SKM-1 (cell line): ENCODE results near the gene ICA1.

Experiments used
- DNase-seq: peaks from one replicate; lab custom pipeline; 2025; ENCODE audit not compliant: unreplicated experiment; lab: John Stamatoyannopoulos, UW

The ICA1 gene

DNA sequence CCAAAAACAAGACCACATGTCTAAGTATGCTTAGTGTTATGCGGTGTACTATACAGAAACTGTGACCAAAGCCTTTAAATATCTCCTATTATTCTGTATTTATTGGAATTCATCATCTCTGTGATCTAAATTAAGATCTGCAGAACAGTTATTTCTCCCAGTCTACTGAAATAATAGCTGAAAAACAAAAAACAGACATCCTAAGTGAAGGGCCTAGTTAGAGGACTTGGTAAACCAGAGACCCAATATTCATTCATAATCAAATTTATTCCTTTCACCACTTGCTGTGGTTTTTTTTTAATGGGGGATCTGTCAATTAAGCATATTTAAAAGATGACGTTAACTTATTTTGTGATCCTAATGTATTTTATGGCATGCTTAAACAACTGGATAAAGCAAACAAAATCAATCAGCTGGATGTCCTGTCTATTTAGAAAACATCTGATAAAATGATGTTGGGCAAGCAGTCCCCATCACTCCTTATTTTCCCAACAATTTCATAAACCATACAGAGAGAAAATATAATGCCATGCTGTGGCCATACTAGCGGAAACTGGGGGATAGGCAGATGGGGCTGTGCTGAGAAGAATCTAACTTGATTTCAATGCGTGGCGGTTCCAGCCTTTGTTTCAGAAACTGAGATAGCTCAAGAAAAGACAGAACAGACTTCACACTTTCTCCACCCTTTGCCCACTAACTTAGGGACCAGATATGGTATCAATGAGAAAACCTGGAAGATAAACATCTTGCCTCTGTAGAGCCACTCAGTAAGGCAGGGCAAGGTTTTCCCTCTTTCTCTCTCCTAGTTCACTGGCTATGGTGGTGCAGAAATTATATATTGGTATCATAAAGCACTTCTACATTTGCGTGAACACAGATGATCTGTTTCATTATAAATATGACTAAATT lies 32.9 kb downstream of the ICA1 start:
- no peak for DNase-seq

DNA sequence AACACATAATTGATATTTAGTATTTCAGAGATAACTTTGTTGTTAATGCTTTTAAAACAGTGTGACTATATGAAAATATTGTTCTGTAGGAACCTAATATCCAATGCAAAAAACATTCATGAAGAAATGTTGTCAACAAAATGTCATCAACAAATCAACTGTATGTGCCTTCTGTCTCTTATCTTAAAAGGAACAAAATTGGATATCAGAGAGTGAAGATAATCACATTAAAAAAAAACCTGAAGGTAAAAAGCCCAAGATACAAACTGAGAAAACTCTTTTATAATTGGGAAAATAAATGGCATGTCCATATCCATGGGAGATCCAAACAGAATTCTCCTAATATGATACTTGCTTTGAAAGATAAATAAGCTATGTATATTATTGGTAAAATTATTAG lies 33.9 kb downstream of the ICA1 start:
- no peak for DNase-seq

DNA sequence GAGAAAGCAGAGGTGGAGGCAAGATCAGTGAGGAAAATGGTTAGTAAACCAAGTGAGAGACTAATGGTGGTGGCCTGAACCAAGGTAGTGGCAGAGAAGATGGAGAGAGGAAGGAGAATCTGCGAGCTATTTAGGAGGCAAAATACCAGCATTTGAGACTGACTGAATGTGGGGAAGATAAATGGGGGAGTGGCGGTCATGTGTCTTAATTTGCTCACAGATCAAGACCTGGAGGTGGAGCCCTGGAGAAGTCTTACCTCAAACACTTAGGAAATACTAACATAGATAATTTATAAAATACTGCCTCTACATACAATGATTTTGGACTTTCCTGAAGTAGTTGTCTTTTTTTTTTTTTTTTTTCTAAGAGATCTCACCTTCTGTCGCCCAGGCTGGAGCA lies 34.7 kb downstream of the ICA1 start:
- no peak for DNase-seq

DNA sequence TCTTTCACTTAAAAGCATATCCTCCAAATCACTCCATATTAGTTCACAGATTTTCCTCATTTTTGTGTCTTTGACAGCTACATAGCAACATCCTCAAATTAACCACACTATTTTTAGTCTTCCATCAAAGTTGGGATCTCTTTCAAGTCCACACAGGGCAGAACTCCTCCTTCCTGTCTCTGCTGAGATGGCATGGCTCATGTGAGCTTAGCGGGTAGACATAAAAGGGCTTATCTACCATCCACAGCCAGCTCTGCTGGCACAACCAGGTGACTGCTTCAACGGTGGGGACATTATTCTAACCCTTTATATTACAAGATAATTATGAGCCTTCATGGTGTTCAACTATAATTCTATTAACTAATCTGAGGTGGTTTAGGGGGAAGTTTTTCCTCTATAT lies 35.5 kb downstream of the ICA1 start:
- no peak for DNase-seq

DNA sequence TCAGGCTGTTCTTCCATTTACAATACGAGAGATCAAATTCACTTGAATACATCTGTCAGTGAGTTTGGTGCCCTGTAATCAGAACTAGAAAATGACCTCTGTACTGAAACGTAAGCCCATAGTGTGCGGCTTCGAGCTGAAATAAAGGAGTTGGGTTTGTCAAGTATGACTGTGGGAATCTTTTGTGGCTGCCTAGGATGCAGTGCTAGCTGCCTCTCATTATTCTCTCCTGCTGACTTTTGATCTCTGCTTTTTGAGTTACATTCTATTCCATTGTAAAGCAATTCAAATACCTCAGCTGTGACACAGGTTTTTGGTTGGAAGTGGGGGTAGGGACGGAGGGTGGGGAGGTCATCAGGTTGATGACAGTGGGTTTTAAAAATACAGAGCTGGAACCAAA lies 40.4 kb downstream of the ICA1 start:
- no peak for DNase-seq

DNA sequence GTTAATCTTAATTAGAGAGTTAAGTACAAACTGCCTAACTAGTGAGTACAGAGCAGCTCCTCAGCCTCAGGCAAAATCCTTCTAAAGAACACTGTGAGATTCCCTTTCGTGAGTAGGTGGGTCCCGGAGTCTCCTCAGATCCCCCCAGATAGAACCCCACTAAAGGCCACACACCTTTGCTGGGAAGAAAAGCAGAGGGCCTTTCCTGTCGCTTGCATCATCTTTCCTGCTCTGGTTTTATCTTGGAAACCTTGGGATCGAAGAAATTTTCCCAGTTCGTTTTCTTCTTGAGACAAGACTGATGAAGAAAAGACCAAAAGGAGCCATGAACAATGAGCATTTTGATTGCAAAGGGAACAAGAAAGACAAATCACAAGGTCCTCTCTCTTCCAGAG lies 40.9 kb downstream of the ICA1 start:
- DNase-seq = no peak

DNA sequence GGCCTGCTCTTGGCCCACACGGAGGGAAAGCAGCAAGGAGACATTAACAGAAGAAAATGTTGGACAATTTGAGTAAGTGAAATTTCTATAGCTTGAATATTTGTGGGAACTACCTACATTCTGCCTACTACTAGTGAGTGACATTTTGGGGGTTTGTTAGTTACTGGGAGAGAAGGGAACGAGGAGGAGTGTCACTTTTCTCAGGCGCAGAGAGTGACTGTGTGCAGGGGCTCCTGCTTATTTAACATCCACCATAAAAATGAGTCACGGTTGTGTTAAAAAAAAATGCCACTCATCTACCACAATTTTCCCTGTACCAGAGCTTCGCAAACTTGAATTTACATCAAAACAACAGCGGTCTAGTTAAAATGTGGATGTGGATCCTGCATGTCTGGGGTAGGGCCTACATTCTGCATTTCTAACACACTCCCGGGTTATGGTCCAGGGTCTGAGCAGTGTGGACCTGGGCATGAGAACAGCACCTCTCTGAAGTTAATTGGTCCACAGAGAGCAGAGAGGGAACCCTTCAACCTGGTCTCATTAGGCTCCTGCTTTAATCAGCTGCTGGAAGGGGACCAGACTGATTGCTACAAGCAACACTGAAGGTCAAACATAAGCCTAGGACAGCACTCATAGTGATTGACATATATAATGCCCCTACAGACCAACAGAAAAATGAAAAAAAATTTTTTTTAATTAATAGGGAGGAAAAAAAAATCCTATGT lies 41.4 kb downstream of the ICA1 start:
- no peak for DNase-seq

DNA sequence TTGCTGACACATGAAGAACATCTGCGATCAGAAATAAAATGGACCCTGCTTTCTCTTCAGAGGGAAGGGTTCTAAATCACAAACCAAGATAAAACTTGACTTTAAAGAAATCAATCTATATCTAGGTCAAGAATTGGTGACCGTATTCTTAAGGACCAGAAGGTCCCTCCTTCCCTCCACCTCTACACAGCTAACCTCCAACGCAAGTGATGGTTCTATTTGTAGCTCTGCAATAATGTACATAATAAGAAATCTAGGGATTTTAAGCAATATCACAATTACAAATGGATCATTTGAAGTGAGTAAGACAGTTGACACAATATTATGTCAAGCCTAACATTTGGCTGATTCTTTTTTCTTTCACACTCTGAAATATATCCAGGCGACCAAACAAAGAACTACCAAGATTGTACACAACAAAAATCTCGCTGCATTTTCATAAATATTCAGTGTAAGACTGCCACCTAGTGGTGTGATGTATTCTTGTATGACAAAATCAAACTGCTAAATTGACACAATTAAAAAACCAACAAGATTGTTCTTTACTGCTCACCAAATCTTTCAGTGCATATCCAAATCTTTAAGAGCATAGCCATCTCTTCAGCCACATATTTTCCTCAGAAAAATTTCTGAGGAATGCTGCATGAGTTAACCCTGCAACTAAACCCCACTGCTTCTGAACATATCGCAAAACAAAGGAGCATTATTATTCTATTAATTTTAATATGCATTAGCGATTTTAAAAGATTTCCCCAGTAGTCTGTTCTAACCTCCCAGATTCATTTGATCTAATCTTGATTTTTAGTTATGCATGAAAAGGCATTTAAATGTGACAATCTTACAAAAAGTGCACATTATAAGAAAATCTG lies 44.5 kb downstream of the ICA1 start:
- peak; percentile 25 for DNase-seq

DNA sequence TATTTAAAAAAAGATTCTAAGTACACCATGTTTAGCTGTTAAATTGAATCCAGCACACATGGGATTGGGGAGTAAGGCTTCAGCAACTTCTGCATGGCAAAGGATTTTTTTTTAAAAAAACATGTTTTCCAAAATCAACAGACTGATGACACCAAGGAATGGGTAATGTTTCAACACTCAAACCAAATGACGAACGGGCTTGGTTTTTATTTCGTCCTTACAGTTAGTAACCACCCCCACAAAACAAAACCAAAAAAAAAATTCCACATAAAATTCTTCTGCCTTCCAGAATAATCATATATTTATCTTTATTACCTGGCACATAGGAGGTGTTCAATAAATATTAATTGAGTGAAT lies 45.7 kb downstream of the ICA1 start:
- DNase-seq = no peak

DNA sequence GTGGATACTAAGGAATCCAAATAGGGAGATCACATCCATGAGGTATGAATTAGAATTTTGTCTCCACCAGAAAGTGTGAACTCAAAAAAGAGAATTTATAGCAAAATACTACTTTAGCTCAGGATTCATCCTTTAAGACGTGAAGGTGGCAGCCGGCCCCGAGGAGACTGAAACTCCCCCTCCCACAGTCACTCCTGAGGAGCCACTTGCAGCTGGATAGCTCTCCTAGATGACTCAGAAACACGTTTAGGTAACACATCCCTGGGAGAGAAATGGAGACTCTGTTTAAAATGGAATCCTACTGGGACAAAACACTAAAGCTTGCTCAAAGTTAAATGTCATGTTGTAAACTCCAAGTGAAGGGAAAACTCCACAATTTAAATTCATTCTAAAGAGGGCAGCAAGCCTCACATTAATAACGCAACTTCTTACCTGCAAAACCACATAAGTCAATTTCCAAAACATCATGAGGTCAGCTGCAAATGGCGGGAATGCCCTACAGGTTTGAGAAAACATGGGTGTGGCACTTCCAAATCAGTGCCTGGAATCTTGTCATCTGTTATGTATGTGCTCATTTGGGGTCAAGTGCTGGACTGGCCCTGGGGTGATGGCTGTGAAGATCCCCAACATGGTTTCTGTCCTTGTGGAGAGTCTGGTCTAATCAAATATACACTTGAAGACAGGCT lies 46.2 kb downstream of the ICA1 start:
- DNase-seq = no peak

DNA sequence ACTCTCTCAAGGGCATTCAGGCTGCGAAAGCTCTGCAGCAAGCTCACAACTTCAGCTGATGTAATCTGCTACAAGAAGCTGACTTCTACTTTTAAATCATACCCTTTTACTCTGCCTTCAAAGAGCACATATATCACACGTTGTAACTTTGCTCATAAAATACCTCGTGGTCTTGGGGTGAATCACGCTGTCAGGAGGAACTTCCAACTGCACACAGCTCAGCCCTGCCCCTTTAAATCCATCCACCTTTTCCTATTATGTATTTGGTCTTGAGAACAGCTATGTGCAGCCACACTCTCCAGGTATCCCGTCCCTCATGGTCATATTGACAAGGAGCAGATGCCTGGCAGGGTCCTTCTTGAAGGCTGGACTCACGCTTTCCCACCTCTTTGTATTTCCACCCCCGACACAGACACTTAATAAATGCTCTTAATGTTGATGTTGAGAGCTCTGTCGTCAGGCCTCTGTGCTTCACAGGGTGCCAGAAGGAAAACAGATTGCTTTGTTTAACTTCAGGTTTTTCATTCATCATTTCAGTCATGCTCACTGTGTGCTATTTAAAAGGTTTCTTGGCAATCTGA lies 47.6 kb downstream of the ICA1 start:
- DNase-seq = no peak

DNA sequence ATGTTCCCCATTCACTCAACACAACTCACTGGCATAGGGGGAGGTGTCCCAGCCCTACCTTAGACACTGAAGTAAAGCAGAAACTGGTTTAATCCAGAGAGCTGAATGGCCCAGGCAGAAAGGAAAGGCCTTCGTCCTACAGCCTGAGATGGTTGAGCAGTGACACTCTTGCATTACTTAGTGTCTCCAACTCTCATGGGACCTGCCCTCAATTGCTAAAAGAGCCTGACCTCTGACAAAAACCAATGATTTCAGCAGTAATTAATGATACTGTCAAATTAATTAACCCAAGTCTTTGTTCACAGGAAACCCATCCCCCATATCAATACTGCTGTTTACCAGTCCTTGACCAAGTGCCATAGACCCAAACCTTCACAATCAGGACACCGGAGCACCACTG lies 48.6 kb downstream of the ICA1 start:
- DNase-seq = no peak

DNA sequence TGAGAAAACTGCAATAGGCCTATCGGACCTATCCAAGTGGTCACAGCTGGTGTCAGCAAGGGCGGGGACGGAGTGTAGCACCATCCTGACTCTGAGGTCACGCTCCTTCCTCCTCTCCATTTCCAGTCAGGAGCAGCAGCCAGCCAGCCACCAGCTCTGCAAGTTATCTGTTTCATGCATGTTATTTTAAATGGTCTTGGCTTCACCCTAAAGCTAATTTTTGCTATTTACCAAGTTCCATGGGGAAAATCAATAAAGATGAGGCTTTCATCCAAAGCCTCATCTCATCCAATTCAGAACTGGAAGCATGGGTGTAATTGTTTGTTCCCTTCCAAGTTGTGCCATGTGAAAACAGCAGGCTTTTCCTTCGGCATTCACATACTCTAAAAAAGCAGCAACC lies 49.3 kb downstream of the ICA1 start:
- no peak for DNase-seq

DNA sequence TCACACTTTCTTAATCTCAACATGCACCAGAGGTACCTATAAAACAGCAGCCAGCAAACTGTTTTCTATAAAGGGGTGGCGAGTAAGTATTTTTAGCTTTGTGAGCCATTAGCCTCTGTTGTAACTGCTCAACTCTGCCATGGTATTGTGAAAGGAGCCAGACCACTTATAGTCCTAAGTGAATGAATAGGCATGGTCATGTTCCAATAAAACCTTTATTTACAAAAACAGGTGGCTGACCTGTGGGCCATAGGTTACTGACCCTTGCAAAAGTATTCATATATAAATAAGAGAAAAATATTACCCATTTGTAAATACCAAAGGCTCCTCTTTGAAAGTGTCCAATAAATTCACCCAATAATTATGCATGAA lies 50.3 kb downstream of the ICA1 start:
- no peak for DNase-seq

DNA sequence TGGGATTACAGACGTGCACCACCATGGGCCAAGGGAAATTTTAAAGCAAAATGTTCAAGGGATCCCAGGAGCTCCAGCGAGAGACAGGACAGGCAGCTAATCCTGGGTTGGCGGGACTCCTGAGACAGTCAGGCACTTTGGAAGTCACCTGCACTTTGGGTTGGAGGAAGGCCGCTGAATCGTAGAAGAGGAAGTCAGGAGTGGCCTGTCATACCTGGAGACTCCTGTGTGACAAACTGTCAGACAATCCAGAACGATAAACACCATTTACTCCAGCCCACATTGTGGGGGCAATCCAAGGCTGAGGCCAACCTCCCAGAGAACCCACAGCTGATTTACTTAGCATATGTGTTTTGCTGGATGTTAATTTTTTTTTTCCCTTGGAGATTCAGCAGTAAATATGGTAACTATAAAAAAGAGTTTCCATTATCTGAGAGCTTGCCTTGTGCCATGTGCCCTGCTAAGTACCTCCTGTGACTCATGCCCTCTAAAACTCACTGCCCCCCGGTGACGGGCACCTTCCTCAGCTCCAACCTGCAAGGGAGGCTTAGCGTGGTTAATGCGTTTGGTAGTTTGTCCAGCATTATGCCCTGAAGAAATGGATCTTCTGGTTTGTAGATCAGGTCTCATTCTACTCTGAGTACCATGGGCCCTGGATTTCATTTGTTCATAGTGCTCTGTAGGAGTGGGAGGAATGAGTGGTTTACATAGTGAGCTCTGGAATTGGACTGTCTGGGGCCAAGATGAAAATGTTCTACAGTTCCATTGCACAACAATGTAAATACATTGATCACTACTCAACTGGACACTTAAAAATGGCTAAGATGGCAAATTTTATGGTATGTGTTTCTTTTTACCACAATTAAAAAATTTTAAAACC lies 50.9 kb downstream of the ICA1 start:
- DNase-seq = no peak

DNA sequence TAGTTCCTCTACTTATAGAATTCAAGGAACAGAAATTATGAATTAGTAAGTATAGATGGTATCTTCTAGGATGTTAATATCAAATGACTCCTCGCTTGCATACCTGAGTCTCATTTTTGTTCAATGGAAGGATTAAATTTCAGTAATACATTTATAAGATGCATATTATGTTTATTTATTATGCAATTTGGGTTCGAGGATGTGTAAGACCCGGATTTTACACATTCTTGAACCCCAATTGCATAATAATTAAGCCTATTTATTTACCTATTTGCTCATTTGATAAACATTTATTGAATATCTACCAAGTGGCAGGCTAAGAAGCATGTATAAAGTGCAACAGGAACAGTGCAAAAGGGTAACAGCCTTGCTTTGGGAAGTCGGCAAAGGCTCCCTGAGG lies 52.6 kb downstream of the ICA1 start:
- no peak for DNase-seq

DNA sequence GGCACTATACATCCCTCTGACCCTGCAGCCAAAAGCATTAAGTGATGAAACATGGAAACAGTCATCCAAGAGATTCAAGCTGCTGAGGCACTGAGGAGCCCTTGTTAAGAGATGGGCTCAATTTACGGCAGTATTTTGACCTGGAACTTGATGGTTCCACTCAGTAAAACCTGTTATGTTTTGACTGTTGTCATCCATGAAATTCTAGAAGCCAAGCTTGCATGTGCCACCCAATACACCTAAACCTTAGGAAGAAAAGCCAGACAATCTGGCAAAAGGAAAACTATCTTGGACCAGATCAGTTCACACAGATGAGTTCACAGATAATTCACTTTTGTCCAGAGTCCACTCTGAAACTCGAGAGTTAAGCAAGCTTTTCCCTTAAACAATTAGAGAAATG lies 53.2 kb downstream of the ICA1 start:
- no peak for DNase-seq

DNA sequence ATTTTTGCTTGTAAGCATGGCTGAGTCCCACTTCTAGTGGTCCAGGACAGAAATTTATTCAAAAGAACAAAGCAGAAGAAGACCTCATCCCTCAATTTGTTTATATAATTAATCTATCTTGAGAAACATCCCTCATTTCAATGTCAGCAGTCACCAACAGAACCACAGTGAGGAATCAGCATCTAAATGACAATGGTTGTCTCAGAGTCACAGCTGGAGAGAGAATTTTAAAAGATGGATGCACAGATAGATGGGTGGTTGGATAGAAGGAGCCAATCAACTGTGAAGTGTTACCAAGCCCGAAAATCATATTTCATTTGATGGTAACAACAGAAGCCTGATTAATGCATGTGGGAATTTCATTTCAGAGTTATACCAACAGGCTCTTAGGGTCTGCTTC lies 55.0 kb downstream of the ICA1 start:
- DNase-seq = no peak

DNA sequence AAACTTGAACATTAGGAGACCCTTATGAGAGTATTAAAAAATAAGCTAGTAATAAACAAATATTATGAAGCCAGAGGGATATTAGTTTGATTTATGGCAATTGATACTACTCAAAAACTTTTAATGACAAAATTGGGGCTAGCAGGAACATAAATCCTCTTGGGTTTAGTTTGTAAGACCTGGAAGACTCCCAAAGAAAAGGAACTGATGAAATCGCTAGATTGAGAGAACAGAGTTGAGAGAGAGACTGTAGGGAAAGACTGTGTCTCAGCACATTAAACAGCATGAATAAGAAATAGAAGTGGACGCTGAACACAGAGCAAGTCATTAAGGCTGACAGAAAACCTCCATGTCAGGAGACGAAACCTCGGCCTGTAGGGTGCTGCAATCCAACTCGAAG lies 56.4 kb downstream of the ICA1 start:
- no peak for DNase-seq

DNA sequence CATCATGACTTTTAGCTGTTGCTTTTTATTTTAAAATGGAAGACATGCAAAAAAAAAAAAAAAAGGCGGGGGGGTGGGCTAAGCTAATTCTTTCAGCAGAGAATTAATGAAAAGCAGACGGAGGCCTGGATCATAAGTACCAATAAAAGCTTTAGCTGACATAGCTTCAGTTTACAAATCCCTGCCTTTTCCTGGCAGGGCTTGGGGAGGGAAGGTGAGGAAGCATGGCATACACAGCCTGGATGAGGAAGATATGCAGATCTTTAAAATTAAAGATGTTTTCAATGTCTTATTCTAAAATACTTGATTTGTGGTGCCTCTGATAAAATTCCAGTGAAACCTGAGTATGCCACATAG lies 57.0 kb downstream of the ICA1 start:
- no peak for DNase-seq
